PFSK-1 (cell line): ENCODE data around the gene NPIPB2.

ENCODE experiments used
- POLR2AphosphoS5 ChIP-seq: IDR thresholded peaks from 2 replicates; pipeline ENCODE4 v1.6.1; 2012; ENCODE audit warnings: low read depth, mild to moderate bottlenecking, control low read depth, low read length, moderate library complexity
- SIN3A ChIP-seq: IDR thresholded peaks from 2 replicates; pipeline ENCODE4 v1.6.1; 2012; ENCODE audit warnings: mild to moderate bottlenecking, low read length, moderate library complexity, borderline replicate concordance; ENCODE audit not compliant: insufficient read depth
- TAF1 ChIP-seq: IDR thresholded peaks from 2 replicates; pipeline ENCODE4 v1.6.1; 2012; ENCODE audit warnings: low read length, control low read depth, borderline replicate concordance; ENCODE audit not compliant: insufficient read depth
- TF ChIP-seq, protein P1 (sequence below), 2 experiments: IDR thresholded peaks; 2 replicates each; pipeline versions ENCODE4 v1.6.1 to v1.8.0; 2011 to 2012; ENCODE audit warnings: low read depth in 2 of 2, low read length in 2 of 2, control low read depth in 1 of 2, inconsistent platforms in 1 of 2, mild to moderate bottlenecking in 1 of 2, moderate library complexity in 1 of 2; ENCODE audit not compliant: insufficient read depth in 1 of 2

DNA sequence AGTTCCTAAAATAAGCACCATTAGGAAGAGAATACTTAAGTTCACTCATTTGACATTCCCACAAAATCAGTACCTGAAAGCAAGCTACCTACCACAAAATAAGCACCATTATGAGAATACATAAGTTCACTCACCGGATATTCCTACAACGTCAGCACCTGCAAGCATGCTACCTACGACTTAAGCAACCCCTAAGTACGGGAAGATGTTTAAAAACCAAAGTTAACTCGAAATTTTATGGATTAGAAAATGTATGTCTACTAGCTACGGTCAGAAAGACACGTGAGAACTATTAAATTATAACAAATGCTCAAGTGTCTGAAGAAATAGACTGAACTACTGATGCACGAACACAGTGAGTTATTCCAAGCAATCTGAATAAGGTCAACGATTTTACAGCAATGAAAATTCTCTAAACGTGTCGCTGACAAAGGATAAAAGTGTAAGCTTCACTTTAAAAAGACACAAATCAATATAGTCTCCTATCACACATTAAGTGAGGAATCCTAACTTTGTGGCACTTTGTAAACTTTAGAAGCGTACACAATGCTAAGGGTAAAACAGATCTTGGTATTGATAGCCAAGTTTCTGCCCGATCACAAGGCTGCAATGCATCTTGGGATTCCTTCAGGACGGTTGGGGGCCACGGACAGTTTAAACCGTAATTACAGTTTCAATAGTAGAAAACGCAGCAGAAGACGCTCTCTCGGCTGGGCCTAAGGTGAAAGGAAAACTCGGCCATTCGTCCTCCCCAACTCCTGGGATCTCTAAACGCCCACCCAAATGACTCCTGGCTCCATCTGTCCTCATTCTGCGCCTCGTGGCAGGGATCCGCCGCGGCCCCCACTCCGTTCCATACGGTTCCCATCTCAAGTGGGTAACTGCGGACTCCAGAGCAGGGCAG is 27.4 kb downstream of the NPIPB2 start:
- no peak for TF ChIP-seq POLR2AphosphoS5
- TF ChIP-seq TAF1, result no peak
- TF ChIP-seq, protein P1, sequence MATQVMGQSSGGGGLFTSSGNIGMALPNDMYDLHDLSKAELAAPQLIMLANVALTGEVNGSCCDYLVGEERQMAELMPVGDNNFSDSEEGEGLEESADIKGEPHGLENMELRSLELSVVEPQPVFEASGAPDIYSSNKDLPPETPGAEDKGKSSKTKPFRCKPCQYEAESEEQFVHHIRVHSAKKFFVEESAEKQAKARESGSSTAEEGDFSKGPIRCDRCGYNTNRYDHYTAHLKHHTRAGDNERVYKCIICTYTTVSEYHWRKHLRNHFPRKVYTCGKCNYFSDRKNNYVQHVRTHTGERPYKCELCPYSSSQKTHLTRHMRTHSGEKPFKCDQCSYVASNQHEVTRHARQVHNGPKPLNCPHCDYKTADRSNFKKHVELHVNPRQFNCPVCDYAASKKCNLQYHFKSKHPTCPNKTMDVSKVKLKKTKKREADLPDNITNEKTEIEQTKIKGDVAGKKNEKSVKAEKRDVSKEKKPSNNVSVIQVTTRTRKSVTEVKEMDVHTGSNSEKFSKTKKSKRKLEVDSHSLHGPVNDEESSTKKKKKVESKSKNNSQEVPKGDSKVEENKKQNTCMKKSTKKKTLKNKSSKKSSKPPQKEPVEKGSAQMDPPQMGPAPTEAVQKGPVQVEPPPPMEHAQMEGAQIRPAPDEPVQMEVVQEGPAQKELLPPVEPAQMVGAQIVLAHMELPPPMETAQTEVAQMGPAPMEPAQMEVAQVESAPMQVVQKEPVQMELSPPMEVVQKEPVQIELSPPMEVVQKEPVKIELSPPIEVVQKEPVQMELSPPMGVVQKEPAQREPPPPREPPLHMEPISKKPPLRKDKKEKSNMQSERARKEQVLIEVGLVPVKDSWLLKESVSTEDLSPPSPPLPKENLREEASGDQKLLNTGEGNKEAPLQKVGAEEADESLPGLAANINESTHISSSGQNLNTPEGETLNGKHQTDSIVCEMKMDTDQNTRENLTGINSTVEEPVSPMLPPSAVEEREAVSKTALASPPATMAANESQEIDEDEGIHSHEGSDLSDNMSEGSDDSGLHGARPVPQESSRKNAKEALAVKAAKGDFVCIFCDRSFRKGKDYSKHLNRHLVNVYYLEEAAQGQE (IDR thresholded peaks at IDR 0.05; ENCODE audit: insufficient read depth in 1 of 2, low read depth in 2 of 2, low read length in 2 of 2), result no peak
- TF ChIP-seq SIN3A, result no peak
